ENCODE data around the gene SLC24A4.

- TF ChIP-seq CTCF (IDR thresholded peaks at IDR 0.05; ENCODE audit: low read depth, low read length, poor library complexity, severe bottlenecking): no peak
- no peak for TF ChIP-seq EZH2phosphoT487 (IDR thresholded peaks at IDR 0.05; ENCODE audit: borderline replicate concordance, low read length)
These were observed 194.1 kb downstream of the SLC24A4 start for GRCh38 chr14:92516966-92517506.
